Body of pancreas (tissue), 4 donors: ENCODE data around the gene CCDC141.

ENCODE experiments used
- CTCF ChIP-seq, 7 experiments: fragments of 450-650 bp in 4 of 7; fragments of 200-600 bp in 3 of 7; sonication (generic) in 3 of 7; IDR thresholded peaks; one replicate each; pipeline ENCODE4 v1.5.1; 2016 to 2019; ENCODE audit warnings: antibody characterized with exemption in 7 of 7
- POLR2A ChIP-seq, 3 donors: fragments of 450-650 bp; IDR thresholded peaks; one replicate each; pipeline ENCODE4 v1.6.1; 2016; ENCODE audit warnings: antibody characterized with exemption in 3 of 3, mild to moderate bottlenecking in 2 of 3

DNA sequence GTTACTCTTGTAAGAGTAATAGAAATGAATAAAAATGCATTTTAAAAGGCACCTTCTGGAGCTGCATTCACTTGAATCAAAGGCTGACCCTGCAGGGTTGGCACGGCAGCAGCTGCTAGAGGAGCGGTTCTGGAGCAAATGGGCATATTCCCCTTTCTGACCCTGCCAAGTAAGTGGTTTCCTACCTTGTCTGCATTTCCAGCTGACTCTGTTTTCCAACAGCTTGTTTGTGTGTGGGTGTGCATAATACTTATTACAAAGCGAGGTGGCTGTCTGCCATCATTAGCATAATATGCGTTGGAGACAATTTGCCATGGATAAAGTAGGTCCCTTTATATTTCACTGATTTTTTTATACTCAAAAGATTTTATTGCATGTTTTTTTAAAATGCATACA, 221.5 kb downstream of the CCDC141 start:
- TF ChIP-seq CTCF (IDR thresholded peaks at IDR 0.05), result no peak
- no peak for TF ChIP-seq POLR2A (IDR thresholded peaks at IDR 0.05)
